ENCODE measurements around the gene TCL1B.

GRCh38 chr14:95707327-95707726 is 21.1 kb downstream of the TCL1B start:
- no peak for TF ChIP-seq POLR2AphosphoS5 (IDR thresholded peaks at IDR 0.05)
- TF ChIP-seq CTCF (IDR thresholded peaks at IDR 0.05) = no peak
- no peak for TF ChIP-seq POLR2A (IDR thresholded peaks at IDR 0.05)
- no peak for TF ChIP-seq EP300 (IDR thresholded peaks at IDR 0.05)

Data from gastroesophageal sphincter (tissue), 3 donors.